IMR-90 (cell line): Measurements from ENCODE around the gene ARHGAP24. TPM values are rescaled to one million over a fixed set of nuclear protein-coding genes. Genes with fewer than 3 reads are reported as not detected.

Source experiments
- ATAC-seq: fragments of 200-7000 bp; cut with Tn5 transposase; 2 replicates; pipeline ENCODE4 v1.9.1; 2020; ENCODE audit warnings: low read depth, mild to moderate bottlenecking, moderate library complexity
- BruUV-seq: library from RNA; stranded (reverse); fragments of 400-500 nt; replicated peaks from 2 replicates; lab custom pipeline; 2021; lab: Mats Ljungman, UMichigan
- CTCF ChIA-PET: fragments of 300-600 bp; formaldehyde crosslinking; extraction: SDS; loops from one replicate; lab custom pipeline; 2021; ENCODE audit warnings: antibody characterized with exemption; lab: Yijun Ruan, JAX
- POLR2A ChIA-PET: fragments of 300-600 bp; sonication (Branson Sonifier 250); formaldehyde crosslinking; loops from one replicate; lab custom pipeline; 2022; ENCODE audit warnings: antibody characterized with exemption; ENCODE audit not compliant: unreplicated experiment; lab: Charles Lee
- DNase-seq: peaks from one replicate; pipeline ENCODE4 v3.0.0; 2013
- H2AFZ ChIP-seq: replicated peaks from 2 replicates; pipeline ENCODE3; 2013; ENCODE audit warnings: low read length, mild to moderate bottlenecking; ENCODE audit not compliant: poor library complexity
- H2AK5ac ChIP-seq: 2 replicates; pipeline ENCODE4 v1.6.1; 2013; ENCODE audit warnings: low read depth, low read length, inconsistent platforms
- H2AK9ac ChIP-seq: replicated peaks from 2 replicates; pipeline ENCODE3; 2013; ENCODE audit warnings: mild to moderate bottlenecking, low read depth, low read length, moderate library complexity; ENCODE audit not compliant: poor library complexity
- H2BK120ac ChIP-seq: 2 replicates; pipeline ENCODE4 v1.6.1; 2013; ENCODE audit warnings: low read depth, low read length, inconsistent platforms
- H2BK15ac ChIP-seq: 3 replicates; pipeline ENCODE4 v1.6.1; 2013; ENCODE audit warnings: low read depth, low read length, inconsistent platforms
- H2BK20ac ChIP-seq: 2 replicates; pipeline ENCODE4 v1.6.1; 2013; ENCODE audit warnings: low read depth, mild to moderate bottlenecking, inconsistent platforms, low read length, moderate library complexity
- H2BK5ac ChIP-seq: 2 replicates; pipeline ENCODE4 v1.6.1; 2013; ENCODE audit warnings: mild to moderate bottlenecking, low read depth, low read length, inconsistent platforms; ENCODE audit not compliant: poor library complexity, severe bottlenecking
- H3K14ac ChIP-seq: replicated peaks from 2 replicates; pipeline ENCODE4 v1.6.1; 2013; ENCODE audit warnings: low read depth, low read length, inconsistent platforms
- H3K18ac ChIP-seq: 2 replicates; pipeline ENCODE4 v1.6.1; 2013; ENCODE audit warnings: low read depth, low read length, control low read depth
- H3K23ac ChIP-seq: 2 replicates; pipeline ENCODE4 v1.6.1; 2013; ENCODE audit warnings: low read depth, low read length, inconsistent platforms
- H3K27ac ChIP-seq: 2 replicates; pipeline ENCODE4 v1.5.1; 2013; ENCODE audit warnings: mild to moderate bottlenecking, control low read depth, low read length; ENCODE audit not compliant: insufficient read depth
- H3K27me3 ChIP-seq: 2 replicates; pipeline ENCODE4 v1.6.1; 2013; ENCODE audit warnings: low read length; ENCODE audit not compliant: control insufficient read depth, insufficient read depth
- H3K36me3 ChIP-seq: 2 replicates; pipeline ENCODE4 v1.6.1; 2013; ENCODE audit warnings: low read length, mixed read lengths; ENCODE audit not compliant: control insufficient read depth, insufficient read depth
- H3K4ac ChIP-seq: 2 replicates; pipeline ENCODE4 v1.6.1; 2013; ENCODE audit warnings: low read depth, low read length, inconsistent platforms
- H3K4me1 ChIP-seq: 2 replicates; pipeline ENCODE4 v1.6.1; 2013; ENCODE audit warnings: low read length, mixed read lengths; ENCODE audit not compliant: control insufficient read depth, insufficient read depth
- H3K4me2 ChIP-seq: 2 replicates; pipeline ENCODE4 v1.6.1; 2013; ENCODE audit warnings: low read depth, mild to moderate bottlenecking, control low read depth, low read length, moderate library complexity
- H3K4me3 ChIP-seq: 2 replicates; pipeline ENCODE4 v1.5.1; 2013; ENCODE audit warnings: low read depth, mild to moderate bottlenecking, control low read depth, low read length, moderate library complexity; ENCODE audit not compliant: insufficient read depth
- H3K56ac ChIP-seq: 2 replicates; pipeline ENCODE4 v1.6.1; 2013; ENCODE audit warnings: low read length, inconsistent platforms; ENCODE audit not compliant: insufficient read depth; ENCODE audit errors: extremely low read depth
- H3K79me1 ChIP-seq, 2 experiments: 2 replicates each; pipeline ENCODE4 v1.6.1; 2013; ENCODE audit warnings: low read length in 2 of 2, inconsistent platforms in 1 of 2, low read depth in 1 of 2
- H3K9ac ChIP-seq: 2 replicates; pipeline ENCODE4 v1.6.1; 2013; ENCODE audit warnings: low read depth, low read length, control low read depth
- H3K9me1 ChIP-seq: 2 replicates; pipeline ENCODE4 v1.6.1; 2013; ENCODE audit warnings: low read length, inconsistent platforms; ENCODE audit not compliant: insufficient read depth
- H3K9me3 ChIP-seq: 2 replicates; pipeline ENCODE4 v1.6.1; 2013; ENCODE audit warnings: low read length; ENCODE audit not compliant: control insufficient read depth, insufficient read depth
- H4K20me1 ChIP-seq: 2 replicates; pipeline ENCODE4 v1.6.1; 2013; ENCODE audit warnings: low read length, inconsistent platforms; ENCODE audit not compliant: insufficient read depth
- H4K5ac ChIP-seq: 2 replicates; pipeline ENCODE4 v1.6.1; 2013; ENCODE audit warnings: mild to moderate bottlenecking, low read depth, low read length, control low read depth
- H4K8ac ChIP-seq, 2 experiments: 2 replicates each; pipeline ENCODE4 v1.6.1; 2013; ENCODE audit warnings: low read depth in 2 of 2, low read length in 2 of 2, control low read depth in 1 of 2, inconsistent platforms in 1 of 2
- H4K91ac ChIP-seq: 2 replicates; pipeline ENCODE4 v1.6.1; 2013; ENCODE audit warnings: low read depth, low read length, inconsistent platforms; ENCODE audit not compliant: insufficient read depth
- BHLHE40 ChIP-seq: fragments of 150-350 bp; IDR thresholded peaks from 2 replicates; pipeline ENCODE4 v1.6.1; 2016; ENCODE audit warnings: mild to moderate bottlenecking, low read depth, low read length
- CEBPB ChIP-seq: IDR thresholded peaks from 2 replicates; pipeline ENCODE4 v1.6.1; 2012; ENCODE audit warnings: low read depth, low read length, improper control_type of control experiment
- CHD1 ChIP-seq: IDR thresholded peaks from 2 replicates; pipeline ENCODE4 v1.6.1; 2012; ENCODE audit warnings: low read depth, low read length, improper control_type of control experiment
- FOS ChIP-seq: fragments of 150-350 bp; IDR thresholded peaks from 2 replicates; pipeline ENCODE4 v1.6.1; 2016; ENCODE audit warnings: low read depth, low read length
- MAFK ChIP-seq: IDR thresholded peaks from 2 replicates; pipeline ENCODE4 v1.6.1; 2012; ENCODE audit warnings: low read depth, low read length, improper control_type of control experiment
- MAZ ChIP-seq: IDR thresholded peaks from 2 replicates; pipeline ENCODE4 v1.6.1; 2012; ENCODE audit warnings: low read depth, mild to moderate bottlenecking, low read length, improper control_type of control experiment, moderate library complexity, borderline replicate concordance
- NFE2L2 ChIP-seq: fragments of 150-350 bp; IDR thresholded peaks from 2 replicates; pipeline ENCODE4 v1.6.1; 2016; ENCODE audit warnings: low read depth, mild to moderate bottlenecking, low read length
- POLR2A ChIP-seq: IDR thresholded peaks from 2 replicates; pipeline ENCODE4 v1.6.1; 2012; ENCODE audit warnings: mild to moderate bottlenecking, low read depth, low read length
- RAD21 ChIP-seq: IDR thresholded peaks from 2 replicates; pipeline ENCODE4 v1.6.1; 2012; ENCODE audit warnings: low read length, improper control_type of control experiment
- RCOR1 ChIP-seq: IDR thresholded peaks from 2 replicates; pipeline ENCODE4 v1.6.1; 2012; ENCODE audit warnings: mild to moderate bottlenecking, low read length, improper control_type of control experiment; ENCODE audit not compliant: insufficient replicate concordance
- SMC3 ChIP-seq: fragments of 150-350 bp; IDR thresholded peaks from 2 replicates; pipeline ENCODE4 v1.6.1; 2016; ENCODE audit warnings: low read depth, mild to moderate bottlenecking, antibody characterized with exemption, low read length, moderate library complexity
- whole genome bisulfite sequencing, 2 experiments: methylation state at CpG; one replicate each; pipeline versions ENCODE4 v1.1.5 to v1.1.7; 2013; ENCODE audit warnings: missing lambda C conversion rate in 2 of 2; ENCODE audit not compliant: insufficient read length in 1 of 2; ENCODE audit errors: extremely low coverage in 2 of 2; 5-methylcytosine and 5-hydroxymethylcytosine counted together
- dilution Hi-C: fragments of 300-500 bp; cut with HindIII; formaldehyde crosslinking; loops from one replicate; pipeline ENCODE4 v1.14.3; 2018; ENCODE audit warnings: low sequenced_read_pairs; ENCODE audit not compliant: unreplicated experiment
- in situ Hi-C: fragments of 300-500 bp; cut with MboI; formaldehyde crosslinking; loops from 3 replicates; pipeline ENCODE4 v1.14.3; 2019; ENCODE audit warnings: low sequenced_read_pairs, inconsistent platforms, mixed read lengths
- intact Hi-C: fragments of 100-400 bp; cut with micrococcal nuclease; formaldehyde crosslinking; loops from 2 replicates; pipeline ENCODE4 v1.10.0; 2022
- polyA plus RNA-seq, 3 experiments: library from polyadenylated mRNA; depleted of rRNA; stranded (reverse); fragments of >200 nt; gene quantifications; 2 replicates each; pipeline ENCODE4 v1.2.3, GENCODE V29; 2012; ENCODE audit warnings: low replicate concordance in 1 of 3
- total RNA-seq: library from RNA; depleted of rRNA; stranded (reverse); fragments of >200 nt; gene quantifications from 2 replicates; pipeline ENCODE4 v1.2.3, GENCODE V29; 2012
- TF ChIP-seq, protein P1 (sequence below): fragments of 150-350 bp; IDR thresholded peaks from 2 replicates; pipeline ENCODE4 v1.6.1; 2016; ENCODE audit warnings: low read depth, mild to moderate bottlenecking, low read length, moderate library complexity, borderline replicate concordance
- TF ChIP-seq, protein P2 (sequence below): conservative IDR thresholded peaks from 2 replicates; pipeline ENCODE4 v1.5.1; 2012; ENCODE audit warnings: mild to moderate bottlenecking, low read depth, low read length, improper control_type of control experiment

ARHGAP24 gene
- total and polyA plus RNA-seq, 2 of the 4 experiments (the other 2 are of a cell fraction) = 11.9 to 24.0 TPM

DNA sequence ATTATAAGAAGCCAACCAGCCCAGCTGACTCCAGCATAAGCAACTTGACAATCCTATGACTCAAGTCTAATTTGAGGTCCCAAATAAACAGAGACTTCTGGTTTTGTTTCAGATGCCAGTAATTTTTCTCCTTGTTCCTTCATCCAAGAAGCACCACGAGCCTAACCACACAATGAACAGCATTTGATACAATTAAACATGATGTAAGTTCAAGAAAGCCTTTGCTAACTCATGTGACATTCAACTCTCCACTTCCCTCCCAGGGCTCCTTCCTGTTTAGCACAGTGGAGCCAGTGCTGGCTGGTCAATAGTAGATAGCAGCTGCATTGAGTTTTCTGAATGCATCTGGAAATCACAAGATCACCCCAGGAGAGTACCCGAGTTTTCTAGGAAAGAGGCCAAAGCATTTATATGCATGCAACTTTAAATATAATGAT, 206.3 kb downstream of the ARHGAP24 start:
- Histone ChIP-seq H3K79me1 (no peaks in the 10 kb centered on the region), H3K18ac (no peak overlapping the region), H2BK20ac (peak overlapping the region; percentile 20; the same call in 1 of the 2 replicates), H2BK5ac (no peak overlapping the region), H2AK5ac (no peak overlapping the region), H3K9ac (no peak overlapping the region), H3K4me3 (no peak overlapping the region), H2AFZ (no peak overlapping the region), H3K4ac (no peak overlapping the region), H3K4me2 (no peak overlapping the region), H2BK15ac (no peak overlapping the region), H3K27me3 (no peaks in the 10 kb centered on the region), H4K20me1 (no peaks in the 10 kb centered on the region), H4K5ac (no peak overlapping the region), H3K27ac (no peak overlapping the region), H3K56ac (no peak overlapping the region), H4K91ac (no peak overlapping the region), H3K23ac (no peak overlapping the region), H3K36me3 (no peaks in the 10 kb centered on the region), H3K9me1 (no peaks in the 10 kb centered on the region), H3K14ac (no peak overlapping the region), H3K4me1 (no peaks in the 10 kb centered on the region; the same call in 1 of the 2 replicates), H4K8ac (no peak overlapping the region), H2AK9ac (no peak overlapping the region), H3K9me3 (no peaks in the 10 kb centered on the region), H2BK120ac (no peak overlapping the region)
- no CpG with 5 or more reads among the region's 2 CpGs for WGBS, 2 experiments
- DNase-seq (peak; percentile 49), ATAC-seq (no peak)
- intact Hi-C loops (no loop called here), dilution Hi-C loops (no loop called here), in situ Hi-C loops (no loop called here)
- no TSS peak for BruUV-seq
- TF ChIP-seq BHLHE40 (no peak), CHD1 (no peak), SMC3 (no peak), FOS (no peak), POLR2A (no peak), RCOR1 (no peak), MAZ (no peak), NFE2L2 (no peak), MAFK (no peak), RAD21 (no peak), CEBPB (no peak)
- TF ChIP-seq, protein P1, sequence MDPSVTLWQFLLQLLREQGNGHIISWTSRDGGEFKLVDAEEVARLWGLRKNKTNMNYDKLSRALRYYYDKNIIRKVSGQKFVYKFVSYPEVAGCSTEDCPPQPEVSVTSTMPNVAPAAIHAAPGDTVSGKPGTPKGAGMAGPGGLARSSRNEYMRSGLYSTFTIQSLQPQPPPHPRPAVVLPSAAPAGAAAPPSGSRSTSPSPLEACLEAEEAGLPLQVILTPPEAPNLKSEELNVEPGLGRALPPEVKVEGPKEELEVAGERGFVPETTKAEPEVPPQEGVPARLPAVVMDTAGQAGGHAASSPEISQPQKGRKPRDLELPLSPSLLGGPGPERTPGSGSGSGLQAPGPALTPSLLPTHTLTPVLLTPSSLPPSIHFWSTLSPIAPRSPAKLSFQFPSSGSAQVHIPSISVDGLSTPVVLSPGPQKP = no peak
- TF ChIP-seq, protein P2, sequence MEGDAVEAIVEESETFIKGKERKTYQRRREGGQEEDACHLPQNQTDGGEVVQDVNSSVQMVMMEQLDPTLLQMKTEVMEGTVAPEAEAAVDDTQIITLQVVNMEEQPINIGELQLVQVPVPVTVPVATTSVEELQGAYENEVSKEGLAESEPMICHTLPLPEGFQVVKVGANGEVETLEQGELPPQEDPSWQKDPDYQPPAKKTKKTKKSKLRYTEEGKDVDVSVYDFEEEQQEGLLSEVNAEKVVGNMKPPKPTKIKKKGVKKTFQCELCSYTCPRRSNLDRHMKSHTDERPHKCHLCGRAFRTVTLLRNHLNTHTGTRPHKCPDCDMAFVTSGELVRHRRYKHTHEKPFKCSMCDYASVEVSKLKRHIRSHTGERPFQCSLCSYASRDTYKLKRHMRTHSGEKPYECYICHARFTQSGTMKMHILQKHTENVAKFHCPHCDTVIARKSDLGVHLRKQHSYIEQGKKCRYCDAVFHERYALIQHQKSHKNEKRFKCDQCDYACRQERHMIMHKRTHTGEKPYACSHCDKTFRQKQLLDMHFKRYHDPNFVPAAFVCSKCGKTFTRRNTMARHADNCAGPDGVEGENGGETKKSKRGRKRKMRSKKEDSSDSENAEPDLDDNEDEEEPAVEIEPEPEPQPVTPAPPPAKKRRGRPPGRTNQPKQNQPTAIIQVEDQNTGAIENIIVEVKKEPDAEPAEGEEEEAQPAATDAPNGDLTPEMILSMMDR = no peak
- POLR2A ChIA-PET = no interaction called here
- CTCF ChIA-PET = no interaction called here
